ENCODE results near the gene ARRDC2.

DNA sequence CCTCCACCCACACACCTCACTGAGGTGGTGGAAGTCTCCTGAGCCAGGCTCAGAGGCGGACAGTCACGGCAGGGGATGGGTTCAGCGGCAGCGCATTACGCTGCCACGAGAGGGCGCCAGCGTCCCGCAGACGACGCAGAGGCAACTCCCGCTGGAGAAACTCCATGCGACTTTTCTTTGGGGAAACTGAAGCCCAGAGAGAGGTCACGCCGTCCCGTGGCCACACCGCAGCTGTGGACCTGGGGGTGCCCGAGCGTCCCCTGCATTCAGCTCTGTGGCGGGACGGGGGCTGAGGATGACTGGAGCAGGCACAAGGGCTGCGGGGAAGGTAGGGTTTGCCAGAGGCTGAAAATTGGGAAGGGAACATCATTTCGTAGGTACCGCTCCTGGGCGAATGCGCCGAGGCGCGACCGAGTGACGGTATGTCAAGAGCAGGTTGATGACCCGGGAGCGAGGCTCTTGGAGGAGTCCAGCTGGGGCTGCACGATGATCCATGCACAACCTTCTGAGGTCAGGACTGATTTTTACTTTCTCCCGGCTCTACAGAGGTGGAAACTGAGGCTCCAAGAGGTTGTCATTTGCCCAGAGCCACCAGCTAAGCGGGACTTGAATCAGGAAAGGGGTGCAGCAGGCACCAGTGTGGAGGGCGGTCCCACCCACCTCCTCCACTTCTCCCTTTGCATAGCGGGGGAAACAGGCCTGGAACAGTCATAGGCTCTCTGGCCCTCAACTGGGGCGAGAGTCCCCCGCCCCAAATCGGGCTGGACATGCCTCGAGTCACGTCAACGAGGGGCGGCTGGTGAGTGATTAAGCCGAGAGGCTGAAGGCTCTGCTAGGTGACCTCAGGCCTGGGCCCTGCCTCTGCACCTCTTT, 690 bp upstream of the ARRDC2 start:
- TF ChIP-seq, protein P1, sequence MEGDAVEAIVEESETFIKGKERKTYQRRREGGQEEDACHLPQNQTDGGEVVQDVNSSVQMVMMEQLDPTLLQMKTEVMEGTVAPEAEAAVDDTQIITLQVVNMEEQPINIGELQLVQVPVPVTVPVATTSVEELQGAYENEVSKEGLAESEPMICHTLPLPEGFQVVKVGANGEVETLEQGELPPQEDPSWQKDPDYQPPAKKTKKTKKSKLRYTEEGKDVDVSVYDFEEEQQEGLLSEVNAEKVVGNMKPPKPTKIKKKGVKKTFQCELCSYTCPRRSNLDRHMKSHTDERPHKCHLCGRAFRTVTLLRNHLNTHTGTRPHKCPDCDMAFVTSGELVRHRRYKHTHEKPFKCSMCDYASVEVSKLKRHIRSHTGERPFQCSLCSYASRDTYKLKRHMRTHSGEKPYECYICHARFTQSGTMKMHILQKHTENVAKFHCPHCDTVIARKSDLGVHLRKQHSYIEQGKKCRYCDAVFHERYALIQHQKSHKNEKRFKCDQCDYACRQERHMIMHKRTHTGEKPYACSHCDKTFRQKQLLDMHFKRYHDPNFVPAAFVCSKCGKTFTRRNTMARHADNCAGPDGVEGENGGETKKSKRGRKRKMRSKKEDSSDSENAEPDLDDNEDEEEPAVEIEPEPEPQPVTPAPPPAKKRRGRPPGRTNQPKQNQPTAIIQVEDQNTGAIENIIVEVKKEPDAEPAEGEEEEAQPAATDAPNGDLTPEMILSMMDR (conservative IDR thresholded peaks at IDR 0.05): peak; percentile 98
- TF ChIP-seq EZH2 (IDR thresholded peaks at IDR 0.05; ENCODE audit: low read depth): no peak

Measured in PC-9 (cell line).